Suppressor macrophage treated with lipopolysaccharide for 4 hours (primary cell): ENCODE results near the gene TRIM63.
A peak's percentile ranks its signal among the peaks of the same experiment; 100 is the strongest.

ENCODE experiments used
- DNase-seq: peaks from one replicate; pipeline ENCODE4 v3.0.0-alpha.2; 2020

TRIM63 gene

GRCh38 chr1:26084091-26084561, 16.7 kb upstream of the TRIM63 start:
- DNase-seq: no peak

- DNase-seq: no peak
Measured at GRCh38 chr1:26083208-26083607, 15.8 kb upstream of the TRIM63 start.

GRCh38 chr1:26082020-26082350, 14.6 kb upstream of the TRIM63 start:
- DNase-seq: no peak

GRCh38 chr1:26081267-26082019, 14.0 kb upstream of the TRIM63 start:
- DNase-seq: no peak

GRCh38 chr1:26079960-26080814, 12.8 kb upstream of the TRIM63 start:
- no peak for DNase-seq

GRCh38 chr1:26079178-26079563, 11.7 kb upstream of the TRIM63 start:
- no peak for DNase-seq

DNA sequence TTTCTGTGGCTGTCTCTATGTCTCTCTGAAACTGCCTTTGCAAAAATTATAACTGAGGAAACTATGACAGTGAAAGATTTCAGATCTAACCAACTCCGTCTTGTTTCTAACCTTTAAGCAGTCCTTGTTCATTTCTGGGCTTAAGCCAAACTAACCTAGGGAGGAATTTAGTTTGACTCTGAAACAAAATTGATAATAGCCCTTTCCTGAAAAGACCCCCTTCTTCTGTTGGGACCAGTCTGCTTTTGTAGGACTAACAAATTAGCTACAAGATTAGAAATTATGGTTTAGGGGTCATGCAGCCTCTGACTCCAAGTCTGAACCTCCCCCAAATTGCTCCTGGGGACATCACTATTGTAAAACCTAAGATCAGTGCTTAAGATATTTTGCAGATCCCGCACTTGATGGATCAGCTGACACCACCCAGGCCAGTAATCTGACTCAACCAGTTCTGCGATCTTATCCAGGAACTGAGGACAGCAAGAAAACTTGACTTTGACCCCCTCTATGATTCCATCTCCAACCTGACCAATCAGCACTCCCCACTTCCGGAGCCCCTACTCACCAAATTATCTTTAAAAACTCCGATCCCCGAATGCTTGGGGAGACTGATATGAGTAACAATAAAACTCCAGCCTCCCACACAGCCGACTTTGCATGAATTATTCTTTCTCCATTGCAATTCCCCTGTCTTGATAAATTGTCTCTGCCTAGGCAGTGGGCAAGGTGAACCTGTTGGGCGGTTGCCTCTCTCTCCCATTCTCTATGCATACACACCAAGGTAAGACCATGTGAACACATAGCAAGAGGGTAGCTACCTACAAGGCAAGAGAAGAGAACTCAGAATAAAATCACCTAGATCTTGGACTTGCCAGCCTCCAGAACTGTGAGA, 11.1 kb upstream of the TRIM63 start:
- DNase-seq: no peak

GRCh38 chr1:26077524-26077923, 10.1 kb upstream of the TRIM63 start:
- no peak for DNase-seq

DNA sequence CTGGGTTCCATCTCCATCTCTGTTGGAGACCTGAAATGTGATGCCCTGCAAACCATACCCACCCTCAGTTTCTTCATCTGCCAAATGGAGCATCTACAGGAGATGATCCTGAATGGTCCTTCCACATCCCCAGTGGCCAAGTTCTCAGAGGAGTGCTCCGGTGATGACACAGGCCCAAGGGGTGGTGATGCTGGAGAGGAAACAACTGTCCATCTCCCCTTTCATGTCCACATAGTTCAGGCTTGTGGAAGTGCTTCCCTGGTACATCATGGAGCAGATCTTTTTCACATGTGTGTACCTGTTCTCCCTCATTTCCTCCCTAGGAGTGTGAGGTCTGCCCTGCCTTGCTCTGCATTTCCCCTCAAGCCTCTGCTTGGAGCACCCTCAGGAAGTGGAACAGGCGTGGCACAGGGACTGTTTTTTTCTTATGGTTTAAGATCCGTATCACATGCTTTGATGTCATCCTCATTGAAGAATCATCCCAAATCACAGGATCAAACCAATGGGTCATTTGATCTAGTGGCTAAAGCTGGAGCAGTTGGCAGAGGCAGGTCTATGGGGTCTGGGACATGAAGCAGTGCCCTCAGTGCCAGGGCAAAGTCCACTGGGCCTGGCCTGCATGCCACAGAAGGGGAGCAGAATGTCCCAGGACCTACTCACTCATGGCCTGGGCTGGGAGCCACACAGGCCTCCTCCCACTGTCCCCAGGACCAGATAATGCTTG, 8.2 kb upstream of the TRIM63 start:
- DNase-seq: peak; percentile 21

DNA sequence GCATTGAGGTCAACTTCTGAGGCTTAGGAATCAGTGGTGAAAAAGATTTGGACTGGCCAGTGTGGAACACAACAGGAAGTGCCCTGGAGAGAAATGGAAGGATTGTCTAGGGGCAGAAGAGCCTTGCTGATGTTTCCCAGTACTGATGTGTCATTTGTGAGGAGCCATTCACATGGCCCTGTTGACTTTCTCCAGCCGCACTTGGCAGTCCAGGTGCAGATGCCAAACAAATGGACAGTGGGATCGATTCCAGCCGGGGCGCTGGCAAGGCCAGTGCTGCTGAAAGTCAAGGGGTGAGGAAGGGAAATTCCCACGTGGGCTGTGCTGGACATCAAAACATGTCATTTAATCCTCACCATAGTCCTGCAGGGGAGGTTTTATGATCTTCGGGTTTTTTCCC, 4.9 kb upstream of the TRIM63 start:
- DNase-seq: no peak

GRCh38 chr1:26070963-26071342, 3.5 kb upstream of the TRIM63 start:
- no peak for DNase-seq

DNA sequence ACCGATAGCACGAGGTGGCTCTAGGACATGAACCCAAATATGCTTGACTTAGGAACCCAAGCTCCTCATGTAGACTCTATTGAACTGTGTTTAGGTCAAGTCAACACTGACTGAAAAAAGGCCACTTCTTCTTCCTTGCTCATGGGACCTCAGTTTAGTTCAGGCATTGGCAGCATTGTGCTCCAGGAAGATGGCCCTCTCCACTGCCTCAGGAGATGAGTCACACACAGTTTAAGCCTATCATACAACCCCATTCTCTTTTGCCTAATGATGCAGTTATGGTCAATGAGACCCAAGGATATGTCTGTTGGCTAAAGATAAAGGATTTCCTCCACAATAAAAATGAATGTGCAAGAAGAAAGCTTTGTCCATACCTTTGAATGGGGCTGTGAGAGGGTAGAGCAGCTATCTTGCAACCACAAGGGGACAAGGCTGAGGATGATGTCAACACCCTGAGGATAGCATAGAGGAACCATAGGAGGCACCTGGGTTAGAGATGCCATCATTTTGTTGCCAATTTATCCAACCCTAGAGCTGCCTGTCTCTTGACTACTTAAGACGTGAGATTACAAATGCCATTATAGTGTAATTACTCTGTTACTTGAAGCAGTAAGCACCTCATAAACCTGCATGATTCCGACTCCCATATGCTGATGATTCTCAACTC, 3.0 kb upstream of the TRIM63 start:
- no peak for DNase-seq

- DNase-seq: no peak
Measured at GRCh38 chr1:26069941-26070295, 2.5 kb upstream of the TRIM63 start.

DNA sequence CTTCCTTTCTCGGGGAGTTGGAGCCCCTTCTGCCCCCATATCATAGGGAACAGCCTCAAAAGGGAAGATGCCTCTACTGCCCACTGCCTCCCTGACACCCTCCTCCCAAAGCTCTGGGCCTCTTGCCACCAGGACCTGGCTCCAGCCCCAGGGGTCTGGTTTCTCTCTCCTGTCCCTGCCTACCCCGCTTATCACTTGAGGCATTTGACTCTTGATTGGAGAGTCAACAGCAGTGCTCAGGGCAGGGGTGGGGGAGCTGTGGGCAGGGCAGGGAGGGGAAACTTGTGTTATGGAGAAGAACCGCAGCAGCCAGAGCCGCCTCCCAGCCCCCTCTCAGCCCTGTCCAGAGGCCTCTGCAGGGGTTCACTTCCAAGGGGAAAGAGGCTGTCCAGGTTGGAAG, 573 bp downstream of the TRIM63 start:
- DNase-seq: no peak

DNA sequence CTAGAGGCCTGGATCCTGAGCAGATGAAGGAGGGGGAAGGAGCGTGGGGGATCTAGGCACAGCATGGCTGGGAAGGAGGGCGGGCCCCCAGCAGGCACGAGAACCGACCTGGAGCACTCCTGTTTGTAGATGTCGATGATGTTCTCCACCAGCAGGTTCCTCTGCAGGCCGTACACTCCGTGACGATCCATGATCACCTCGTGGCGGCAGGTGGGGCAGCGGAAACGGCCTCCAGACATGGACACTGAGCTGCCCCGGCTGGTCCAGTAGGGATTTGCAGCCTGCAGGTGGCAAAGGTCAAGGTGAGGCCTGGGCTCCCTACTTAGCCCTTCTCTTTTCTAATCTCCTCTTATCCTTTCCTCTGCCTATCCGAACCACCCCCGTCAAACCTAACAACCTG, 1.3 kb downstream of the TRIM63 start:
- no peak for DNase-seq

DNA sequence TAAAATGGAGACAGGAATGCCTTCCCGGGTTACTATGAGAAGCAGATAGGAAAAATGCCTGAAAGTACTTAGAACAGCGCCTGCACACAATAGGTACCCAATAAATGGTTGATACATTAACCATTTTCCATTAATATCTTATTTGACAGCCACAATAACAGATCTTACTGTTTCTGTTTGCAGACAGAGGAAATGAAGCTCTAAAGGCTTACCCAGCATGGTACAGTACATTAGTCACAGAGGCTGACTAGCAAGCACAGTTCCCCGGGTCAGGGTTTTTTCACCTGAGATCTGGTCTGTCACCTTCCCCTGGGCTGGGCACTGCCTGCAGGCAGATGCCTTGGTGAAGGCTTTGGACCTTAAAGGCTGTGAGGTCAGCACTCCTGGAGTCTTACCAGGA, 2.9 kb downstream of the TRIM63 start:
- no peak for DNase-seq

DNA sequence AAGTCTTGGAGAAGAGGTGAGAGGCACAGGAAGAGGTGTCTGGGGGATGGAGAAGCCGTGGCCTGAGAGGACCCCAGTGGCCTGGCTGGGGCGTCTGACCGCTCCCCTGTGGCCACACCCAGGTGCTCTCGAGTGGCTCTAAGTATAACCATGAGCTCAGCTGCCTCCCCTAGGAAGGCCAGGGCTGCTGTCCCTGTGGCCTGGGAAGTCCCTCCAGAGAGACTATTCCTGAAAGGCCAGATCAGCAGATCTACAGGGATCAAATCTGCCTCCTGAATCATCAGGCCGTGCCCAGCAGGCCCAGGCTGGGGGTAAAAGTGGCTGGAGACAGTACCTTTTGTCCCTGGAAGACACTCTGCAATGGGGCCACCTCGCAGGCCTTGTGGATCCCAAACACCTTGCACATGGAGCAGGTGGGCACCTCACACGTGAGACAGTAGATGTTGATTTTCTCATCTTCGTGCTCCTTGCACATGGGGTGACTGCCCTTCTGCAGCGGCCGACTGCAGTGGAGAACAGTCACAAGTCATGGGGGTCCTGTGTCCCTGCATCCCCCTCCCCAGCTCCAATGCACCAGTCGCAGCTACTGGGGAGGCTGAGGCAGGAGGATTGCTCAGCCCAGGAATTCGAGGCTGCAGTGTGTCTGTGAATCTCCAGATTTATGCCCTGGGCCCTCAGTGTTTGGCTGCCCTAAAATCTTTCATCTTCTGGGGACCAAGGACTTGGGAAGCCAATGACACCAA, 6.4 kb downstream of the TRIM63 start:
- no peak for DNase-seq

GRCh38 chr1:26059906-26060305, 7.5 kb downstream of the TRIM63 start:
- DNase-seq: no peak

DNA sequence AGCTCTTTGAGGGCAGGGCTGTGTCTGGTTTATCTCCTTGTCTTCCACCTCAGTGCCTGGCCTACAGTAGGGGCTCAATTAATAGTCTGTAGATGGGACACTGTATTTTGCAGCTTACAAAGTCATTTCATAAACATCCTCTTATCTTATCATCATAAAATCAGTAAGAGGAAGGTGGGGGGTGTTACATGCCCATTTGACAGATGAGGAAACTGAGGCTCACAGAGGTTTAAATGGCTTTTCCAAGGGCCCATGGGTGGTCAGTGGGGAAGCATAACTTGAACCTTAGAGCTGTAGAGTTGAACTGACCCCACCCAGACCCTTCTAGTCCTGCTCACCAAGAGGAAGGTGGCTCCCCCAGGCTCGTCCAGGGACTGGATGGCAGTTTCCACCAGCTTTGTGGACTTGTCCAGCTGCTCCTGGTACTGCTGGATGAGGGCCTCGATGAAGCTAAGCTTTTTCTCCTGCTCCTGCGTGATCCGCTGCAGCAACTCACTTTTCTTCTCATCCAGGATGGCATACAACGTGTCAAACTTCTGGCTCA, 9.3 kb downstream of the TRIM63 start:
- DNase-seq: no peak

DNA sequence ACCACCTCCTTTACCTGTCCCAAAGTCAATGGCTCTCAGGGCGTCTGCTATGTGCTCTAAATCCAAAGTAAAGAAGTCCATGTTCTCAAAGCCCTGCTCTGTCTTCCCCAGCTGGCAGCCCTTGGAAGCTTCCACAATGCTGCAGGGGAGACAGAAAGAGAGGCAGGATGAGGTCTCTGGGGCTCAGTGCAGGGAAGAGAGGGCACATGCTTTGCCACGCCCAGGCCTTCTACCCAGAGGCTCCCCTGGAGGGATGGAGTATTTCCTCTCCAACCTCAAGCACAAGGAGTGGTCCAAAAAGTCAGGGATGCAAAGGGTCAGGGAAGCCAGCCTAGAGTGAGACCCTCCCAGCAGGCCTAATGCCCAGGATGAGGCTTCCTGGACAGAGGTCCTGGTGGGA, 10.2 kb downstream of the TRIM63 start:
- DNase-seq: no peak

GRCh38 chr1:26055041-26055440, 12.4 kb downstream of the TRIM63 start:
- DNase-seq: no peak
